Measurements from ENCODE around the gene TTLL9.
A peak's percentile ranks its signal among the peaks of the same experiment; 100 is the strongest.

DNA sequence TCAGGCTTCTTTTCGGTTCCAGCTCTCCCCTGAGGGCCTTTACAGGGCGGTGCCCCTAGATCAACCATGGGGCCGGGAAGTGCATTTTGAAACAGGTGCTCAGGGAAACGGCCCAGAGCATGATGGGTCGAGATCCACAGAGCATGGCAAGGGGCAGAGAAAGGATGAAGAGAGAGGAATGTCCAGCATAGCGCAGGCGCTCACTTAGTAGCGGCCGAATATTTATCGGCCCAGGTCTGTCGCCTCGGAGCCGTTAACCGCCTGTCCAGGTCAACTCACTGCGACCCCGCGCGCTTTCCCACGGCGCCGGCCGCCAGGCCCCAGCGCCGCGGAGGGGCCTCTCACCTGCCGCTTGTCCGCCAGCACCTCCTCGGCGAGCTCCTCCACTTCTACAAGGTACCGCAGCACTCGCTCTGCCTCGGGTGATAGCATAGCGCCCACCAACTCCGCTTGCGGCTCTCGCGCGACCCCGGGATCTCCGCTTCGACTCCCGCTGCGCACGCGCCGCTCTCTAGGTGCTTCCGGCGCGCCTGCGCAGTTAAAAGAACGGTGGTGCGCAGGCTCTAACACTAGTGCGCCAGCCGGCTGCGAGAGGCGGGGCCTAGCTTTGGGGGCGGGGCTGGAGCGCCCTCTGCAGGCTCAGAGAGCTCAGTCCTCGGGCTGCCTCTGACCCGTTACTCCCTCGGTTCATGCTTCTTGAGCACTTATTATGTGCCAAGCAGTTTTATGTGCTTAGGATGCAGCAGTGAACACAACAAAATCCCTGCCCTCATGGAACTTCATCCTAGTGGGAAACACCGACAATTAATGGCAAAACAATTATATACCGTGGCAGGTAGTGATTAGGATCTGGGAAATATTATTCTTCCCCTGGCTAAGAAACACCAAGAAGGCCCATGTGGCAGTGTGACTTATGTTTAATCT, 81.4 kb downstream of the TTLL9 start, which contains the start of gene PDRG1:
- TF ChIP-seq, protein P1, sequence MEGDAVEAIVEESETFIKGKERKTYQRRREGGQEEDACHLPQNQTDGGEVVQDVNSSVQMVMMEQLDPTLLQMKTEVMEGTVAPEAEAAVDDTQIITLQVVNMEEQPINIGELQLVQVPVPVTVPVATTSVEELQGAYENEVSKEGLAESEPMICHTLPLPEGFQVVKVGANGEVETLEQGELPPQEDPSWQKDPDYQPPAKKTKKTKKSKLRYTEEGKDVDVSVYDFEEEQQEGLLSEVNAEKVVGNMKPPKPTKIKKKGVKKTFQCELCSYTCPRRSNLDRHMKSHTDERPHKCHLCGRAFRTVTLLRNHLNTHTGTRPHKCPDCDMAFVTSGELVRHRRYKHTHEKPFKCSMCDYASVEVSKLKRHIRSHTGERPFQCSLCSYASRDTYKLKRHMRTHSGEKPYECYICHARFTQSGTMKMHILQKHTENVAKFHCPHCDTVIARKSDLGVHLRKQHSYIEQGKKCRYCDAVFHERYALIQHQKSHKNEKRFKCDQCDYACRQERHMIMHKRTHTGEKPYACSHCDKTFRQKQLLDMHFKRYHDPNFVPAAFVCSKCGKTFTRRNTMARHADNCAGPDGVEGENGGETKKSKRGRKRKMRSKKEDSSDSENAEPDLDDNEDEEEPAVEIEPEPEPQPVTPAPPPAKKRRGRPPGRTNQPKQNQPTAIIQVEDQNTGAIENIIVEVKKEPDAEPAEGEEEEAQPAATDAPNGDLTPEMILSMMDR (IDR thresholded peaks at IDR 0.05) = peak; percentile 83 to 97 (median 90)
- peak; percentile 54 to 71 for TF ChIP-seq POLR2A (IDR thresholded peaks at IDR 0.05)

All from thyroid gland (tissue), 4 donors.